Mesendoderm (in vitro differentiated cells): Measurements from ENCODE around the gene TSPAN7.

Experiments
- DNase-seq: peaks from one replicate; pipeline ENCODE4 v3.0.0; 2013
- H2AK5ac ChIP-seq: 2 replicates; pipeline ENCODE4 v1.6.1; 2013; ENCODE audit warnings: low read length, inconsistent platforms
- H2BK120ac ChIP-seq: 2 replicates; pipeline ENCODE4 v1.6.1; 2013; ENCODE audit warnings: low read depth, mild to moderate bottlenecking, low read length, moderate library complexity, mixed read lengths
- H2BK15ac ChIP-seq: replicated peaks from 2 replicates; pipeline ENCODE4 v1.6.1; 2013; ENCODE audit warnings: low read depth, mild to moderate bottlenecking, moderate library complexity
- H2BK5ac ChIP-seq: 2 replicates; pipeline ENCODE4 v1.6.1; 2013; ENCODE audit warnings: low read length, inconsistent platforms
- H3K18ac ChIP-seq: 2 replicates; pipeline ENCODE4 v1.6.1; 2013; ENCODE audit warnings: mild to moderate bottlenecking, low read length, mixed read lengths
- H3K23ac ChIP-seq: one replicate; pipeline ENCODE4 v1.6.1; 2013; ENCODE audit warnings: low read length
- H3K27ac ChIP-seq: 2 replicates; pipeline ENCODE4 v1.5.1; 2013; ENCODE audit warnings: low read depth, mild to moderate bottlenecking, inconsistent platforms, low read length, moderate library complexity
- H3K27me3 ChIP-seq: 2 replicates; pipeline ENCODE4 v1.6.1; 2013; ENCODE audit warnings: low read length, control low read depth, mild to moderate bottlenecking, inconsistent platforms; ENCODE audit not compliant: insufficient read depth, poor library complexity
- H3K36me3 ChIP-seq: 2 replicates; pipeline ENCODE4 v1.6.1; 2013; ENCODE audit warnings: low read length, inconsistent platforms; ENCODE audit not compliant: control insufficient read depth, insufficient read depth
- H3K4ac ChIP-seq: one replicate; pipeline ENCODE4 v1.6.1; 2013; ENCODE audit warnings: low read depth, mild to moderate bottlenecking, low read length, moderate library complexity
- H3K4me1 ChIP-seq: 2 replicates; pipeline ENCODE4 v1.6.1; 2013; ENCODE audit warnings: low read depth, low read length, inconsistent platforms; ENCODE audit not compliant: control insufficient read depth
- H3K4me2 ChIP-seq: 2 replicates; pipeline ENCODE4 v1.6.1; 2013; ENCODE audit warnings: low read length
- H3K4me3 ChIP-seq: 2 replicates; pipeline ENCODE4 v1.5.1; 2013; ENCODE audit warnings: mild to moderate bottlenecking, low read length
- H3K56ac ChIP-seq: one replicate; pipeline ENCODE4 v1.6.1; 2013; ENCODE audit warnings: low read length
- H3K79me1 ChIP-seq: 2 replicates; pipeline ENCODE4 v1.6.1; 2013; ENCODE audit warnings: low read length, inconsistent platforms
- H3K79me2 ChIP-seq: 2 replicates; pipeline ENCODE4 v1.6.1; 2013; ENCODE audit warnings: mild to moderate bottlenecking, low read length; ENCODE audit not compliant: control insufficient read depth, insufficient read depth
- H3K9ac ChIP-seq: 2 replicates; pipeline ENCODE4 v1.6.1; 2013; ENCODE audit warnings: low read length, inconsistent platforms
- H4K5ac ChIP-seq: one replicate; pipeline ENCODE4 v1.6.1; 2013; ENCODE audit warnings: low read length
- H4K8ac ChIP-seq: one replicate; pipeline ENCODE4 v1.6.1; 2013; ENCODE audit warnings: low read depth, mild to moderate bottlenecking, control low read depth, low read length, moderate library complexity
- WGBS: extraction: QIAGEN DNeasy Blood & Tissue Kit; methylation state at CpG from one replicate; pipeline ENCODE4 v1.1.7; 2013; ENCODE audit warnings: low lambda C conversion rate, missing lambda C conversion rate; ENCODE audit not compliant: insufficient coverage; ENCODE audit errors: extremely low coverage; 5-methylcytosine and 5-hydroxymethylcytosine counted together

TSPAN7 gene

DNA sequence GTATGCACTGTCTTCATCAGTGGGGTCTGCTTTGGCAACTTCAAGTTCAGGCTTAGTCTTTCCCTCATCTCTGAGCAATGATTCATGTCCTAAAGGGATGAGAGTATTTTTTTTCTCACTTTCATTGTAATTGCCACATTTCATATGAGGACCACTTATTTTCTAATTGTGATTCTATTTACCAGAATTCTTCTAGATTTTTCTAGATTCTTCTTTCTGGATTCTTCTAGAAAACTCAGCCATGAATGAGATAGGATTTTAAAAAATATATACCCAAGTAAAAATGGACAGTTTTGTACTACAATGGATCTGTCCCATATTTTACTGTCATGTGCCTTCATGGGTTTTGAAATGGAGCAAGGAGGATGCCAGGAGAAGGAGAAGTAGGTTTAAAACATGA, 78.4 kb downstream of the TSPAN7 start:
- Histone ChIP-seq H3K23ac (no peak overlapping the region), H2BK15ac (no peak overlapping the region), H3K4me1 (no peaks in the 10 kb centered on the region), H3K79me2 (no peaks in the 10 kb centered on the region), H3K9ac (no peak overlapping the region), H3K4me3 (no peak overlapping the region), H3K27me3 (no peaks in the 10 kb centered on the region), H3K4me2 (no peak overlapping the region), H4K5ac (no peak overlapping the region), H3K79me1 (no peaks in the 10 kb centered on the region), H2AK5ac (no peak overlapping the region), H3K56ac (no peak overlapping the region), H3K27ac (no peak overlapping the region), H3K18ac (no peak overlapping the region), H3K4ac (no peak overlapping the region), H4K8ac (no peak overlapping the region), H2BK120ac (no peak overlapping the region), H3K36me3 (no peaks in the 10 kb centered on the region), H2BK5ac (no peak overlapping the region)
- DNase-seq = no peak

DNA sequence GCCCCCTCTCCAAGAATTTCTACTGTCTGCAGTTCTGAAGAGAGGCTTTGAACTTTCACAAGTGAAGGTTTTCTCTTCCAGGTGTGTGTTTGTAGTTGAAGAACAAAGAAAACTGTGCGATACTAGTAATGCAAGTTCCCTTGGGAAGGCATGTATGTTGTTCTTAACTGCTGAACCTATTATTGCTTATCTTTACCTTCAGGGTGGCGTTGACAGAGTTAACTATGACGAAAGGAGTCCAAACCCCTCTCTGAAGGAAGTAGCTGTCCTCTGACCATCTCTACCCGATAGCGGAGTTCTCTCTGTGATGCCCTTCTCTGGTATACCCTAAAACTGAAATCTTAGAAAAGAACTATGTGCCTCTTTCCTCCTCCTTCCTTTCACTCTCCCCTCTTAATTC, 79.9 kb downstream of the TSPAN7 start:
- H2AK5ac ChIP-seq = no peak overlapping the region
- no peak overlapping the region for H4K5ac ChIP-seq
- WGBS = no CpG with 5 or more reads among the region's 5 CpGs
- no peaks in the 10 kb centered on the region for H3K36me3 ChIP-seq
- H3K27ac ChIP-seq = no peak overlapping the region
- H3K56ac ChIP-seq = no peak overlapping the region
- H3K4me2 ChIP-seq = no peak overlapping the region
- H3K18ac ChIP-seq = no peak overlapping the region
- no peak overlapping the region for H2BK15ac ChIP-seq
- H3K4me3 ChIP-seq = no peak overlapping the region
- no peak for DNase-seq
- H3K27me3 ChIP-seq = no peaks in the 10 kb centered on the region
- no peaks in the 10 kb centered on the region for H3K79me2 ChIP-seq
- H3K4ac ChIP-seq = no peak overlapping the region
- no peak overlapping the region for H4K8ac ChIP-seq
- no peaks in the 10 kb centered on the region for H3K4me1 ChIP-seq
- H2BK5ac ChIP-seq = no peak overlapping the region
- no peak overlapping the region for H3K9ac ChIP-seq
- H3K79me1 ChIP-seq = no peaks in the 10 kb centered on the region
- H2BK120ac ChIP-seq = no peak overlapping the region
- no peak overlapping the region for H3K23ac ChIP-seq

DNA sequence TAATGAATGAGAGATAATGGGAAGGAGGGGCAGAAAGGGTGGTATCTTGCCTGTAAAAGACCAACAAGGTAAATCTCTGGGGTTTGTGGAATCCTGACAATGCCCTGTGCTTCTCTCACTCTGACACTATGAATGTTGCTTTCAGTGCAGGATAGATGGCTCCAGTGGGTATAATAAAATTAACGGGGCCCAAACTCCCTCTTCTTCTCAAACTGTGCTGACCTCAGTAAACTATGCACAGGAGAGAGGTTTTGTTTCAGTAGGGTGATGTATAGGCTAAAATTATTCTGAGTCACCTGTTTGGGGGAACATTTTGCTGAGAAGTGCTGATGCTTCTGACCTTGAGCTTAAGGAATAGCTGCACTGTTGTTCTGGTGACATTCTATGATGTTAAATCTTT, 82.6 kb downstream of the TSPAN7 start:
- H2BK120ac ChIP-seq = no peak overlapping the region
- H3K18ac ChIP-seq = no peak overlapping the region
- no peak overlapping the region for H2AK5ac ChIP-seq
- no peak overlapping the region for H2BK15ac ChIP-seq
- H3K79me2 ChIP-seq = no peaks in the 10 kb centered on the region
- no peak overlapping the region for H3K4ac ChIP-seq
- H2BK5ac ChIP-seq = no peak overlapping the region
- no peak overlapping the region for H3K9ac ChIP-seq
- no peak overlapping the region for H4K5ac ChIP-seq
- no peak overlapping the region for H3K56ac ChIP-seq
- DNase-seq = no peak
- no peaks in the 10 kb centered on the region for H3K27me3 ChIP-seq
- H3K27ac ChIP-seq = no peak overlapping the region
- no peaks in the 10 kb centered on the region for H3K36me3 ChIP-seq
- H4K8ac ChIP-seq = no peak overlapping the region
- no peaks in the 10 kb centered on the region for H3K4me1 ChIP-seq
- no peak overlapping the region for H3K4me2 ChIP-seq
- no peaks in the 10 kb centered on the region for H3K79me1 ChIP-seq
- WGBS = no CpG with 5 or more reads among the region's 1 CpG
- no peak overlapping the region for H3K23ac ChIP-seq
- no peak overlapping the region for H3K4me3 ChIP-seq

DNA sequence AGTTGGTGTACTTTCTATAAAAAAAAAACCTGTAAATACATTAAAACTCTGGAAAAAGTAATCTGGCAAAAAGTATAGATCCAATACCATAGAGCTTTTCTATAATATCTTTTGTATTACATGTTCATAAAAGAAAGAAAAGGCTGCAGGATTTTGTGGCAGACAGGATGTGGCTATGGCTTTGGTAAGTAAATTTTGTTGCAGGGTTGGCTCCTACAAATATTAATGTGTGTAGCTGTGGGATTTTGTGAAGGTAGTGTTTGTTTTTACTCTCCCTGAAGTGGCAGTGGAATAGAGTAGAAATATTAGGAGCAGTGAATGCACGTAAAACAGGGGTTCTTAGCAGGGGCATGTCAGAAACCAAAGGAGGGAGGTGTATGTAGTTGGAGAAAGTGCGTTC, 84.8 kb downstream of the TSPAN7 start:
- no CpG with 5 or more reads among the region's 2 CpGs for WGBS

GRCh38 chrX:38649221-38649620, 87.9 kb downstream of the TSPAN7 start:
- H3K23ac ChIP-seq = no peak overlapping the region
- H3K36me3 ChIP-seq = no peaks in the 10 kb centered on the region
- no peak overlapping the region for H3K18ac ChIP-seq
- no peaks in the 10 kb centered on the region for H3K4me1 ChIP-seq
- no peak overlapping the region for H2BK15ac ChIP-seq
- no peak overlapping the region for H4K5ac ChIP-seq
- no peak overlapping the region for H3K4me3 ChIP-seq
- no peak overlapping the region for H2BK5ac ChIP-seq
- H3K79me1 ChIP-seq = no peaks in the 10 kb centered on the region
- H2AK5ac ChIP-seq = no peak overlapping the region
- H4K8ac ChIP-seq = no peak overlapping the region
- H3K9ac ChIP-seq = no peak overlapping the region
- H3K4ac ChIP-seq = no peak overlapping the region
- H2BK120ac ChIP-seq = no peak overlapping the region
- no peak overlapping the region for H3K4me2 ChIP-seq
- H3K27ac ChIP-seq = no peak overlapping the region
- H3K79me2 ChIP-seq = no peaks in the 10 kb centered on the region
- no peak for DNase-seq
- H3K56ac ChIP-seq = no peak overlapping the region
- no peaks in the 10 kb centered on the region for H3K27me3 ChIP-seq
- WGBS = no CpG with 5 or more reads among the region's 1 CpG

More for the DNA sequence above, 84.8 kb downstream of the TSPAN7 start:
- Histone ChIP-seq H3K4me1 (no peaks in the 10 kb centered on the region), H2BK15ac (no peak overlapping the region), H3K27ac (no peak overlapping the region), H3K56ac (no peak overlapping the region), H3K9ac (no peak overlapping the region), H3K27me3 (no peaks in the 10 kb centered on the region), H3K79me1 (no peaks in the 10 kb centered on the region), H3K4ac (no peak overlapping the region), H4K8ac (no peak overlapping the region), H3K4me2 (no peak overlapping the region), H3K79me2 (no peaks in the 10 kb centered on the region), H4K5ac (no peak overlapping the region), H2BK120ac (no peak overlapping the region), H3K23ac (no peak overlapping the region), H3K18ac (no peak overlapping the region), H3K36me3 (no peaks in the 10 kb centered on the region), H3K4me3 (no peak overlapping the region), H2BK5ac (no peak overlapping the region), H2AK5ac (no peak overlapping the region)
- DNase-seq = no peak

GRCh38 chrX:38649674-38650647, 88.6 kb downstream of the TSPAN7 start:
- H2BK5ac ChIP-seq = no peak overlapping the region
- H3K9ac ChIP-seq = no peak overlapping the region
- no peak overlapping the region for H2AK5ac ChIP-seq
- no peaks in the 10 kb centered on the region for H3K27me3 ChIP-seq
- H3K79me2 ChIP-seq = no peaks in the 10 kb centered on the region
- H2BK120ac ChIP-seq = no peak overlapping the region
- no peak overlapping the region for H4K5ac ChIP-seq
- no peaks in the 10 kb centered on the region for H3K4me1 ChIP-seq
- no peaks in the 10 kb centered on the region for H3K79me1 ChIP-seq
- no peaks in the 10 kb centered on the region for H3K36me3 ChIP-seq
- H3K23ac ChIP-seq = no peak overlapping the region
- DNase-seq = no peak
- H3K27ac ChIP-seq = no peak overlapping the region
- no peak overlapping the region for H3K4me3 ChIP-seq
- H3K18ac ChIP-seq = no peak overlapping the region
- H3K4me2 ChIP-seq = no peak overlapping the region
- H3K56ac ChIP-seq = no peak overlapping the region
- no peak overlapping the region for H2BK15ac ChIP-seq
- WGBS = no CpG with 5 or more reads among the region's 6 CpGs
- no peak overlapping the region for H4K8ac ChIP-seq
- H3K4ac ChIP-seq = no peak overlapping the region
